Stimulated activated CD4-positive, alpha-beta T cell treated with anti-CD3 and anti-CD28 coated beads, Interleukin-4, amount 100 ng/mL, for 1 hour (primary cell): ENCODE results near the gene FBXO42.
"Not testable (repeated sequence)": the region's sequence is repeated elsewhere in the genome, so short reads cannot be mapped to it uniquely, and the experiment has no call there.

Source experiments
- DNase-seq: peaks from one replicate; pipeline ENCODE4 v3.0.0-alpha.2; 2020

FBXO42 gene

GRCh38 chr1:16258591-16259135, 93.6 kb downstream of the FBXO42 start:
- no peak for DNase-seq

GRCh38 chr1:16257968-16258367, 94.3 kb downstream of the FBXO42 start:
- no peak for DNase-seq

DNA sequence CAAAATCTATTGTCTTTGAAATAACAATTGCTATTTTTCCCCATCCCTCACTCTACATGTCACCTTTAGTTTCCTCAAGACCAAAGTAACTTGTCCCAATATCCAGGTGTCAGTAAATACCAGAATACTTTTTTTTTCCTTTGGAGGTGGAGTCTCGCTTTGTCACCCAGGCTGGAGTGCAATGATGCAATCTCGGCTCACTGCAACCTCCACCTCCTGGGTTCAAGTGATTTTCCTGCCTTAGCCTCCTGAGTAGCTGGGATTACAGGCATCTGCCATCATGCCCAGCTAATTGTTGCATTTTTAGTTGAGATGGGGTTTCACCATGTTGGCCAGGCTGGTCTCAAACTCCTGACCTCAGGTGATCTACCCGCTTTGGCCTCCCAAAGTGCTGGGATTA, 94.7 kb downstream of the FBXO42 start:
- not testable (repeated sequence) for DNase-seq

- no peak for DNase-seq
These were observed 95.8 kb downstream of the FBXO42 start for GRCh38 chr1:16256478-16256877.

DNA sequence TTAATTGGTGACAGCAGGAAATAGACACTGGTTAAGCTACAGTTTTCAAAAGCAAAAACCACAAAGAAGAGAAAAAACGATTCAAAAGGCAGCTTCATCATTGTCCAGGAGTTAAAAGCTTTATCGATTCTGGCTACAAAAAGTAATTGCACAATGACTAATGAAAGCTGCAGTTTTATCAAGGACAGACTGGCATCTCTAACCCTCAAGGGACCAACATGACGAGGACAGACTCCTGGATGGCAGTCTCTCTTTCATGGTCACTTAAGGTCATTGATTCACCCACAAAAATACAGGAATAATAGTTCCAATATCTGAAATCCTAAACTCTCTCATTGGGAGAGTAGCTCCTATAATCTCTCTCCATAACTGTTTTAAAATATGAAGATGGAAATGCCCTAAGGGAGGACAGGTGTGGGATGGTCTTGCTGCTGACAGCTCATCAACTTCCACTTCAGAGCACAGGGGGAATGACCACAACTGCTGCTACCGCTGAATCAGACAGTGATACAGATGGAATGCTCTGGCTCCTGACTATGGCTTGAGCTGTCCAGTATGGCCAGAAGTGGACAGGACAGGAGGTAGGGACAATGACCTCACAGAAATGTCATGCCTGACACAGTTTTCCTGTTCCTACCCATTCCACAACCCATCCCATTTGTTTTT, 97.9 kb downstream of the FBXO42 start:
- DNase-seq: no peak

- no peak for DNase-seq
These were observed 98.9 kb downstream of the FBXO42 start for GRCh38 chr1:16253332-16253922.

GRCh38 chr1:16252912-16253311, 99.4 kb downstream of the FBXO42 start:
- DNase-seq: no peak

DNA sequence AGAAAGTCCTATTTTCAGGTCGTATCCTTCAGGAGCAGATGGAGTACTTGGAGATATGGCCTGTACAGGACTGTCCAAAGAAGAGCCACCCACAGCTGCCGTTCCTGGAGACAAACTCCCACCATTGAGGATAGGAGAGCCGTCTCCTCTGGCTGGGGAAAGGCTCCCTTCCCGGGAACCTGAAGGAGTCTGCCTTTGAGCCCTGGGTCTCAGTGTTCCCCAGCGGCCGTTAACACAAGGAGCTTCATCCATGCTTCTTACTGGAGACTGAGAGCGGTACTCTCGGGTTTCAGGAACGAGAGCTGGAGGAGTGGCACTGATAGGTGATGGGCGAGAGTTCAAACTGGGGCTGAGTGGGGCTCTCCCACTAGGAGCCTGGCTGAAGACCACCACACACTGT, 100.9 kb downstream of the FBXO42 start:
- no peak for DNase-seq

GRCh38 chr1:16250524-16251251, 101.6 kb downstream of the FBXO42 start:
- no peak for DNase-seq

GRCh38 chr1:16249596-16250241, 102.6 kb downstream of the FBXO42 start:
- no peak for DNase-seq

DNA sequence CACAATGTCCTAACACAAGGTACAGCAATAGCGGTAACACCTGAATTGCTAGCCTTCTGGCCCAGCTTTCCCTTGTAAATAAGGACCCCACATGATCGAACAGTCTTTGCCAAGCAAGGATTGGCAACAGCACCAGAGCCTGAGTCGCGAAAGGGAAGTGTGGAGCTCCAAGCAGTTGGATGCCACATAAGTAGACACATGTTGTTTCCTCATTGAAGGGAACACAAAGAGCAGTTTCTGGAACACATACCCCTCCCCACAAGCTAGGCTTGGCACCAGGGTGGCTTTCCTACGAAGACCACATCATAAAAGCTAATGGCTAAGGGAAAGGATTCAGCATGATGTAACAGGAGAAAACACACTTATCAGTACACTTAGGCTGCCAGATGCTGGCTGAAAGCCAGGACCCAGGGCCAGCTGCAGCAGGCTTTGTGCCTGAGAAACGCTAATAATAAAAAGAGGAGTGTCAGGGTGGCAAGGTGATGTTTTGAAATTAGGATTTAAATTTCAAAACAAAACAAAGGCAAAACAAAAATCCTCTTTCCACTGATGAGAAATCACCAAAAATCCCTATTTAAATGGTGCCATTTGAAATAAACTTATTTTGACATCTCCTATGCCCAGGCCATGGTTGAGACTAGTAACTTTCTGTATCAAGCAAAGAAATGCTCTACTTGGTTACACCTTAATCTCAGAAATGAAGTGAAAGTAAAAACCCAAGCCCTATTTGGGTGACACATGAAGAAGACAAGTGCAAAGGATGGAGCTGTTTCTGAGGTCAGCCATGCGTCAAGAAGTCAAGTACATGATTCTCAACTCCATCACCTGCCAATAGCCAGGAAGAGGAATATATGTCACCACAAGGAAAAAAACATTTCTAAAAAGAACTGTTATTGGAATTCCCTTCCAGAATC, 103.4 kb downstream of the FBXO42 start:
- no peak for DNase-seq

GRCh38 chr1:16248007-16248436, 104.3 kb downstream of the FBXO42 start:
- no peak for DNase-seq

DNA sequence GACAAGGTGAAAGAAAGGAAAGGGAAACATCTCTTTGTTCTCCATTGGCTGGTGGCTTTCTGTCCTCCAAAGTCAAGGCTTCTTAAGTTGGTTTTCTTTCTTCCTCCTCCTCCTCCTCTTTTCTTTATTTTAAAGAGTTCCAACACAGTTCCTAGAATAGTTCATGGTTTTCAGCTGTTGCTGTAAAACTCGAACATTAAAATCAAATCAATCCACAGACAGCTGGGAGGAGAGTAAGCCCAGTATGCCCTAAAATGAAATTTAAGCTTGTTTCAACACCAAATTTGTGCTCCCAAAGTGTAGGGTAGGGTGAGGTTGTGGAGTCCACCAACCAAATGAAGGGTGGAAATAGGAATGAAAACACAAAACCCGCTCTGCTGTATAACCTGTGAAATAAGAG, 104.8 kb downstream of the FBXO42 start:
- no peak for DNase-seq

DNA sequence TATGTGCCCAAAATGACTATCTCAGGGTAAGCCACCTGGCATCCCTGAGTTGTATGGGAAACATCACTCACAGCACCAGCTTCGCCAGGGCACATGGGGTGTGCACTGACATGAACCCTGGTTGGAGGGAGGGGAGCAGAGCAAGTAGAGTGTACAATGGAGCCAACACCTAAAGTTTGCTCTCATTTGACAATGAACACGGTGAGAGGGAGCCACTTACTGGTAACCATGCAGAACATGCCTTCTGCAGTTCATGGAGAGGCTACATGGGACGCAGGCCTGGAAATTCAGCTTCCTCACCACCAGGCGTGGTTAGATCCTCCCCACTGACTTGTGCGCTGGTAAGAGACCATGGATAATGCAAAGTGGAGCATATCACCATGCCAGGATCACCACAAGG, 105.3 kb downstream of the FBXO42 start:
- DNase-seq: no peak

GRCh38 chr1:16246239-16246638, 106.0 kb downstream of the FBXO42 start:
- not testable (repeated sequence) for DNase-seq

DNA sequence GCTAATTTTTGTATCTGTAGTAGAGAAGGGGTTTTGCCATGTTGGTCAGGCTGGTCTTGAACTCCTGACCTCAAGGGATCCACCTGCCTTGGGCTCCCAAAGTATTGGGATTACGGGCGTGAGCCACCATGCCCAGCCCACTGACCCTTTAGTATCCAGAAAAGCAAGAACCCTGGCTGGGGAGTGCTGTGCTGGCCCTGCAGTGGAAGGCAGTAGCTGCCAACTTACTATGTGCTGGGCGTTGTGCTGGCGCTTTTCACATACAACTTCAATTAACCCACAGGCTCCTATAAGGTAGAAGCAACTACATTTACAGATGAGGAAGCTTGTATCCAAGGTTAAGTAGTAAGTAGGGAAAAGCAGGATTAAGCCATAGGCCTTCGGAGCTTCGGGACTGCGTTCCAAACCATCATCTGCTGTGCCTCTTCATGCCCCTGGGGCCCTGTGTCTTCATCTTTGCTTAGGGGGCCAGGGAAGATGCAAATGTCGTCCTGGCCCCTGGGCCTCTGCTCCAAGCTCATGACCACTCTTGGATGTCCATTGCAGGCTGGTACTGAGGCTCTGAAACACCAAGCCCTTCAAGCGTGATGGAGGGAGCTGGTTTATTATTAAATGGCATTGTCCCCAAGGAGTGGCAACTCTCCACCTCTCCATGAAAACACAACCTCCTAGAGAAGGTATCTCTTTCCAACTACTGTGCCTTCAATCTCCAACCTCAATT, 106.6 kb downstream of the FBXO42 start:
- DNase-seq: no peak

DNA sequence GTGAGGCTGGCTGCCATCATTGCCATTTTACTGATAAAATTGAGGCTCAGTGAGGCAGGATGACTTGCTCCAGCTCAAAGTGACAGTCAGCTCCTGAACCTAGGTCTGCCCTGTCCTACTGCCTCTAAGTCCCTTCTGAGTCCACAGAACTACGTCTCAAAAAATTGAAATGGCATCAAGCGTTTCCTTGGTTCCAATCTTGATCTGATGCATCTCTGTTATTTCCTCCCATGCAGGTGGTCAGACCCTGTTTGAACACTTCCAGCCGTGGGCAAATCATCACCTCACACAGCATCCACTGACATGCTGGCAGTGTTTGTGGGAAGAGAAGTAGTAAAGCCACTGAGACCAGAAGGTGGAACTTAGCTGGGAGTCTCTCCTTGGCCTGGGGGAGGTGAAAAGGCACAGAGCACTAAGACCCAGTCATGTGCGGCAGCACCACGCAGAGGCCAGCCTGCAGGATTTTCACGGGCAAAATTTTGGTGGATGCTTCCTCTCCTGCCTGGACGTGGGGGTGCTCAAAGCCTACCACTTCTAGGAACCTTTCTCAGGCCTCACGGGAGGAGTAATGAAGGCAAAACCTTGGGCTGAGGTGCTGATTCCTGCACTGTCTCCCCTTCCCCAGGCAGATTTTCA, 107.5 kb downstream of the FBXO42 start:
- DNase-seq: no peak

DNA sequence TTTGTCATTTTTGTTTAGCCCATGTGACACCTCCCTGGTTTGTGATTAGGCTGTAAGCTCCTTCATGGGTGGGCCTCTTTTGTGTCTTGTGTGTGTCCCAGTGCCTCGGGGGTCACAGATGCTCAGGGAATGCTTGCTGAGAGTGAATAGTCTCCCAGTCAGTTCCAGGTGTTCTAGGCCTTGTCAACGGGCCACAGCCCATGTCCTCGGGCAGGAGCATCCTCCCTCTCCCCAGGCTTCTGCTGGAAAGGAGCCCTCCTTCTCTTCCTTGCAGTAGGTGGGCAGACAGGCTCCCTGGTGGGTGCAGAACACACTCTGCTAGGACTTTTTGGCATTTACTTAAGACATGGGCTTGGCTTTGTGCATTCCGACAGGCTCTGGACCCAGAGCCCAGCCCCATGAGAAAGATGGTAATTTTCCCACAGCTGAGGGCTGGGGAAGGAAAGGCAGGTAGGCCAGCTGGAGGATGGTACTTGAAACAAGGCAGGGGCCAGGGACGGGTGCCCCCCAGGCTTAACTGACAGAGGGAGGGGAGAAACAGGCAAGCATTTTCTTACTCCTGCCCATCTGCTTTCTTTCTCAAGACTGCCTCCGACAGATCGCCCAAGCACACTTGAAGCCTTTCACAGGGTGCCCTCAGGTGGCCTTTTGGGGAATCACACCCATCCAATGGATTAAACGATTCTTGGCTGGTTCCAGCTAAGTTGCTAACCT, 108.2 kb downstream of the FBXO42 start:
- DNase-seq: peak; percentile 75

GRCh38 chr1:16243215-16243610, 109.1 kb downstream of the FBXO42 start:
- DNase-seq: no peak

DNA sequence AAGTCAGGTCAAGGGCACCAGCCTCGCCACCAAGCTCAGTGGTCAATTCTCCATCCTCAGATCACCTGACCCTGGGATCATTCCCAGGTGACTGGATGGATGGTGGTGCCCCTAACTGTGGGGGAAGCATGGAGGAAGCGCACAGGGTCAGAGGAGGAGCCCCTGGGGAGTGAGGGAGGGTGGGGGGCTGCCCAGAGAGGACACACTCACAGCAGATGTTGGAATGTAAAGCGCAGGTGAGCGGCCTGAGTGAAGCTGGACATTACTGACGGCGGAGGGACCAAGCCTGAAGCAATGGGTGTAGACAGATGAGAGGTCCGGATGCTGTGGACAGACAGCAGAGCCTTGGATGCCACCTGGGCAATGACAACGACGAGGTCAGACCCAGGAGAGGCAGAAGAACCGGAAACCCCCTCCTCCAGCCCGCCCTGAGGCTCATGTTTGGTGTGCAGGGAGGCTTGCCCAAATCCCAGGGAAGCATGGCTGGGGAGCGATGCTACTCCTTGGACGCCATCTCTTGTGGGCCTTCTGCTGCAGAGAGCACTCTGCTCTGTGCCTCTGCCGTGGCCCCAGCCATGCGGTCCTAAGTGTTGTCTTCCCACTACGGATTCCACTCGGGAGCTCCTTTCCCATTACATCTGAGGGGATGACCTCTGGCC, 109.6 kb downstream of the FBXO42 start:
- no peak for DNase-seq
